ENCODE data around the gene HAL. TPM values are rescaled to one million over a fixed set of nuclear protein-coding genes. Genes with fewer than 3 reads are reported as not detected.
A peak's percentile ranks its signal among the peaks of the same experiment; 100 is the strongest.

The HAL gene
- total and polyA plus RNA-seq, 2 of the 13 experiments (the other 11 are each of a cell fraction or from before 2014, with no cell fraction given): 0.89 to 37.8 TPM

GRCh38 chr12:95942524-95943329 lies 53.4 kb downstream of the HAL start, which contains the start of gene CCDC38 (continued):
- TF ChIP-seq REPIN1 (CRISPR knock-in tag; IDR thresholded peaks at IDR 0.05; ENCODE audit: borderline replicate concordance, low read depth): no peak
- no peak for TF ChIP-seq BHLHE40 (IDR thresholded peaks at IDR 0.05; ENCODE audit: low read length)
- 0 out of 2 replicates have a peak, but pooled peaks have one; percentile 53 for TF ChIP-seq KLF11 (CRISPR knock-in tag; IDR thresholded peaks at IDR 0.05)
- peak; percentile 63; the same call in 1 of the 2 replicates for TF ChIP-seq ZNF724P (CRISPR knock-in tag; IDR thresholded peaks at IDR 0.05; ENCODE audit: borderline replicate concordance)
- no peak for TF ChIP-seq SMC3 (IDR thresholded peaks at IDR 0.05; ENCODE audit: low read length)
- TF ChIP-seq MEF2D (CRISPR knock-in tag; IDR thresholded peaks at IDR 0.05): no peak
- TF ChIP-seq ARNT2 (CRISPR knock-in tag; IDR thresholded peaks at IDR 0.05; ENCODE audit: low read depth): 0 out of 2 replicates have a peak, but pooled peaks have one; percentile 44
- TF ChIP-seq ZBTB42 (CRISPR knock-in tag; IDR thresholded peaks at IDR 0.05): no peak
- no peak; the same call in 1 of the 2 replicates for TF ChIP-seq PLSCR1 (CRISPR knock-in tag; IDR thresholded peaks at IDR 0.05; ENCODE audit: borderline replicate concordance)
- no peak for TF ChIP-seq HNRNPLL (IDR thresholded peaks at IDR 0.05; ENCODE audit: low read depth, low read length, poor library complexity, severe bottlenecking)
- no peak for TF ChIP-seq SYNCRIP (IDR thresholded peaks at IDR 0.05; ENCODE audit: insufficient read depth, low read depth, low read length)
- no peak for TF ChIP-seq MAFK (conservative IDR thresholded peaks at IDR 0.05 in 1 of 2, IDR thresholded peaks at IDR 0.05 in 1 of 2; ENCODE audit: low read length in 2 of 2)
- no peak; the same call in 1 of the 2 replicates for TF ChIP-seq MED13 (CRISPR knock-in tag; IDR thresholded peaks at IDR 0.05)
- peak; percentile 73 for TF ChIP-seq UBTF (CRISPR knock-in tag; IDR thresholded peaks at IDR 0.05)
- no peak for TF ChIP-seq MED1 (CRISPR knock-in tag; IDR thresholded peaks at IDR 0.05)
- TF ChIP-seq MEIS1 (CRISPR knock-in tag; IDR thresholded peaks at IDR 0.05; ENCODE audit: borderline replicate concordance): no peak
- no peak; the same call in 1 of the 2 replicates for TF ChIP-seq ZNF12 (CRISPR knock-in tag; IDR thresholded peaks at IDR 0.05)
- TF ChIP-seq ZBTB7B (CRISPR knock-in tag; IDR thresholded peaks at IDR 0.05): peak; percentile 50
- peak; percentile 57 to 62 for TF ChIP-seq POLR2A (IDR thresholded peaks at IDR 0.05; ENCODE audit: insufficient read depth in 1 of 2, low read depth in 2 of 2, low read length in 2 of 2)
- TF ChIP-seq KAT8 (CRISPR knock-in tag; IDR thresholded peaks at IDR 0.05): peak; percentile 71
- no peak for TF ChIP-seq JUNB (CRISPR knock-in tag; IDR thresholded peaks at IDR 0.05; ENCODE audit: borderline replicate concordance)
- peak; percentile 13; the same call in 1 of the 2 replicates for TF ChIP-seq ZNF430 (CRISPR knock-in tag; IDR thresholded peaks at IDR 0.05)
- no peak for TF ChIP-seq ETV6 (CRISPR knock-in tag; conservative IDR thresholded peaks at IDR 0.05)
- no peak for TF ChIP-seq XBP1 (CRISPR knock-in tag; IDR thresholded peaks at IDR 0.05)
- 0 out of 2 replicates have a peak, but pooled peaks have one; percentile 36 for TF ChIP-seq HMG20B (CRISPR knock-in tag; conservative IDR thresholded peaks at IDR 0.05)
- TF ChIP-seq FOXO4 (CRISPR knock-in tag; conservative IDR thresholded peaks at IDR 0.05): no peak
- TF ChIP-seq MXI1 (IDR thresholded peaks at IDR 0.05; ENCODE audit: borderline replicate concordance, low read depth, low read length): no peak
- no peak; the same call in 1 of the 2 replicates for TF ChIP-seq HHEX (CRISPR knock-in tag; IDR thresholded peaks at IDR 0.05)
